Calu3 (cell line): ENCODE data around the gene PTPN12. TPM values are rescaled to one million over a fixed set of nuclear protein-coding genes. Genes with fewer than 3 reads are reported as not detected.

Experiments
- BruUV-seq: library from RNA; stranded (reverse); fragments of 400-500 nt; replicated peaks from 2 replicates; lab custom pipeline; 2021; lab: Mats Ljungman, UMichigan
- CTCF ChIA-PET: fragments of 300-600 bp; sonication (Branson Sonifier 250); formaldehyde crosslinking; loops from one replicate; lab custom pipeline; 2022; ENCODE audit warnings: antibody characterized with exemption; lab: Charles Lee
- DNase-seq: peaks from one replicate; pipeline ENCODE4 v3.0.0; 2022
- H3K27ac Mint-ChIP-seq: one replicate; pipeline ENCODE4 v1.8.0; 2022; ENCODE audit warnings: mixed read lengths; ENCODE audit not compliant: unreplicated experiment
- H3K27me3 Mint-ChIP-seq: one replicate; pipeline ENCODE4 v1.8.0; 2022; ENCODE audit warnings: mixed read lengths; ENCODE audit not compliant: unreplicated experiment
- H3K36me3 Mint-ChIP-seq: one replicate; pipeline ENCODE4 v1.8.0; 2022; ENCODE audit warnings: mild to moderate bottlenecking, moderate library complexity, mixed read lengths; ENCODE audit not compliant: insufficient read depth, unreplicated experiment
- H3K4me1 Mint-ChIP-seq: one replicate; pipeline ENCODE4 v1.8.0; 2022; ENCODE audit warnings: mild to moderate bottlenecking, low read depth, mixed read lengths; ENCODE audit not compliant: unreplicated experiment
- H3K4me3 Mint-ChIP-seq: one replicate; pipeline ENCODE4 v1.8.0; 2022; ENCODE audit warnings: mild to moderate bottlenecking, low read depth, moderate library complexity, mixed read lengths; ENCODE audit not compliant: unreplicated experiment
- H3K9me3 Mint-ChIP-seq: one replicate; pipeline ENCODE4 v1.8.0; 2022; ENCODE audit warnings: low read depth, mixed read lengths; ENCODE audit not compliant: unreplicated experiment
- intact Hi-C: fragments of 100-400 bp; cut with micrococcal nuclease; formaldehyde crosslinking; loops from one replicate; pipeline ENCODE4 v1.10.0; 2022; ENCODE audit not compliant: unreplicated experiment
- total RNA-seq: library from RNA; stranded (reverse); gene quantifications from 2 replicates; pipeline ENCODE4 v1.2.3, GENCODE V29; 2022
- TF ChIP-seq, protein P1 (sequence below): fragments of 200-600 bp; IDR thresholded peaks from one replicate; pipeline ENCODE4 v1.8.0; 2022; ENCODE audit warnings: antibody characterized with exemption; ENCODE audit not compliant: unreplicated experiment

Gene PTPN12
- total RNA-seq, 1 experiment from 2014 or later = 61.2 TPM

DNA sequence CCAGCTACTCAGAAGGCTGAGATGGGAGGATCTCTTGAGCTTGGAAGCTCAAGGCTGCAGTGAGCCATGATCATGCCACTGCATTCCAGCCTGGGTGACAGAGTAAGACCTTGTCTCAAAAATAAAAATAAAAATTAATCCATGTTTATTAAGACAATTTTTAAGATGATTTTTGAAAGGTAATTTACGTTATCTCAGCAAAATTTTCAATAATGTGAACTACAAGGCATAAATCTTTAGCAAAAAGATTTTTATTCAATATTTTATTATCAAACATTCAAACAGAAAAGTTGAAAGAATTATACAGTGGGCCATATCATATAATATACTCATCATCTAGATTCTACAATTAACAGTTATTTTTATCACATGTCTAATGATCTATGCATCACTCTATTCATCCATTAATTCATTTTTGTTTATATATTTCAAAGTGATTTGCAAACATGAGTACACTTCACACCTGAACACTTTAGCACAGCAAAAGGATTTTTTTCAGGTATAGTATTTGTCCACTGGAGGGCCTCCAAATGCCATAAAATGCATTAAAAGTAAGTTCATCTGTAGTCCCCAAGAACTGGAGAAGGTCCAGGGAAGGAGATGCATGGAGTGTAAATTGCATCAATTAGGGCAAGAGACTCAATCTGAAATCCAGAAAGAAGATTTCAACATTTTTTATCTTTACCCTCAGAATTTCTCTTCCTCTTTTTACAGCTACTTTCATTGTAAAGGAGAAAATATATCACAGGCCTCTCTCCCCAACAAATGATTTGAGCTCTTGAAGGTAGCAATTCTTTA is 120.5 kb downstream of the PTPN12 start:
- BruUV-seq = no TSS peak
- TF ChIP-seq, protein P1, sequence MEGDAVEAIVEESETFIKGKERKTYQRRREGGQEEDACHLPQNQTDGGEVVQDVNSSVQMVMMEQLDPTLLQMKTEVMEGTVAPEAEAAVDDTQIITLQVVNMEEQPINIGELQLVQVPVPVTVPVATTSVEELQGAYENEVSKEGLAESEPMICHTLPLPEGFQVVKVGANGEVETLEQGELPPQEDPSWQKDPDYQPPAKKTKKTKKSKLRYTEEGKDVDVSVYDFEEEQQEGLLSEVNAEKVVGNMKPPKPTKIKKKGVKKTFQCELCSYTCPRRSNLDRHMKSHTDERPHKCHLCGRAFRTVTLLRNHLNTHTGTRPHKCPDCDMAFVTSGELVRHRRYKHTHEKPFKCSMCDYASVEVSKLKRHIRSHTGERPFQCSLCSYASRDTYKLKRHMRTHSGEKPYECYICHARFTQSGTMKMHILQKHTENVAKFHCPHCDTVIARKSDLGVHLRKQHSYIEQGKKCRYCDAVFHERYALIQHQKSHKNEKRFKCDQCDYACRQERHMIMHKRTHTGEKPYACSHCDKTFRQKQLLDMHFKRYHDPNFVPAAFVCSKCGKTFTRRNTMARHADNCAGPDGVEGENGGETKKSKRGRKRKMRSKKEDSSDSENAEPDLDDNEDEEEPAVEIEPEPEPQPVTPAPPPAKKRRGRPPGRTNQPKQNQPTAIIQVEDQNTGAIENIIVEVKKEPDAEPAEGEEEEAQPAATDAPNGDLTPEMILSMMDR = peak; percentile 29
- no peaks in the 10 kb centered on the region for H3K9me3 Mint-ChIP-seq
- no peaks in the 10 kb centered on the region for H3K27me3 Mint-ChIP-seq
- DNase-seq = peak; percentile 21
- intact Hi-C loops = loop anchor here (1.0 to 5.0 kb wide), 2 partner anchors 102 to 280 kb away; no protein-coding TSS in a partner anchor
- CTCF ChIA-PET = interaction anchor here (0.7 kb wide), 1 partner anchor 102 kb away, joined by 3 read pairs; no protein-coding TSS in a partner anchor
- H3K4me3 Mint-ChIP-seq = no peak overlapping the region
- H3K4me1 Mint-ChIP-seq = no peaks in the 10 kb centered on the region
- H3K36me3 Mint-ChIP-seq = peaks cover 18% of the 10 kb centered on the region
- no peak overlapping the region for H3K27ac Mint-ChIP-seq

DNA sequence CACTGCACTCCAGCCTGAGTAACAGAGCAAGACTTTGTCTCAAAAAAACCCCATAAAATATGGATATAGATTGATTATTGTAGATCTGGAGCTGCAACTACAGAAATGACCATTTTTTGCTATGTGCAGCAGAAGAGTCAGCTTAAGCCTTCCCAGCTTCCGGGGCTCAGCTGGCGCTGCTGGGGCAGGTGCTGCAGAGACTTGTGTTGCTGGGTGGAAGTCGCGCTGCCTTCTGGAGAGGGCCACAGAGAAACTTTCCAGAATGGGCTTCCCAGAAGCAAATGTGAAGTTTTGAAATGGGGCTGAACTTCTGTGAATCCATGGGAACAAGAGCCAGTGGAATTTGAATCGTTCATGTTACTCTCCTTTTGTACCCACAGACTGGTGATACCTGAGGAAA is 121.8 kb downstream of the PTPN12 start:
- Mint-ChIP-seq H3K27me3 (no peaks in the 10 kb centered on the region), H3K4me1 (no peaks in the 10 kb centered on the region)
- CTCF ChIA-PET = interaction anchor here (0.7 kb wide), 1 partner anchor 8 kb away, joined by 4 read pairs; no protein-coding TSS in a partner anchor

DNA sequence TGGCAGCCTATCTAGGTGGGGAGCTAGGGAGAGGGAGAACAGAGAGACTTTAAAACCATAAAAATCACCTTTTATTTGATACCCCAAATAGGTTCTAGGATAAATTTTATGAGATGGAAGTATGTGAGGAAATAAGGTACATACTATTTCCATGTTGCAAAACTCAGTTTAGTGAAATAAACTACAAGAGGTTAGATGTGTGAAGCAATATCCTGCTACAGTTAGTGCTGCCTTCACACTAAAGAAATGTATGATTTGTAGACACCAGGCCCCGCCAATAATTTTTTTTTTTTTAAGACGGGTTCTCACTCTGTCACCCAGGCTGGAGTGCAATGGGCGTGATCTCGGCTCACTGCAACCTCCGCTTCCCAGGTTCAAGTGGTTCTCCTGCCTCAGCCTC is 124.7 kb downstream of the PTPN12 start:
- Mint-ChIP-seq H3K36me3 (peaks cover 9% of the 10 kb centered on the region), H3K4me3 (no peak overlapping the region), H3K27ac (no peak overlapping the region), H3K27me3 (no peaks in the 10 kb centered on the region), H3K4me1 (no peaks in the 10 kb centered on the region), H3K9me3 (no peaks in the 10 kb centered on the region)
- DNase-seq = no peak
- TF ChIP-seq, protein P1 = no peak
- CTCF ChIA-PET = interaction anchor here (0.8 to 1.2 kb wide), 2 partner anchors 10 to 35 kb away, joined by 3 to 6 read pairs; partner anchors contain the start of gene RSBN1L
- BruUV-seq = no TSS peak
- intact Hi-C loops = no loop called here

More for the DNA sequence above, 121.8 kb downstream of the PTPN12 start:
- no peak for DNase-seq
- Mint-ChIP-seq H3K4me3 (no peak overlapping the region), H3K9me3 (no peaks in the 10 kb centered on the region), H3K27ac (no peak overlapping the region), H3K36me3 (peaks cover 18% of the 10 kb centered on the region)
- BruUV-seq = no TSS peak
- intact Hi-C loops = loop anchor here (1.0 to 5.0 kb wide), 2 partner anchors 100 to 278 kb away; no protein-coding TSS in a partner anchor
- TF ChIP-seq, protein P1 = no peak

GRCh38 chr7:77662869-77663268 is 125.8 kb downstream of the PTPN12 start:
- DNase-seq = no peak
- intact Hi-C loops = no loop called here
- H3K27ac Mint-ChIP-seq = no peak overlapping the region
- no peaks in the 10 kb centered on the region for H3K27me3 Mint-ChIP-seq
- CTCF ChIA-PET = no interaction called here
- no peaks in the 10 kb centered on the region for H3K9me3 Mint-ChIP-seq
- no TSS peak for BruUV-seq
- peaks cover 9% of the 10 kb centered on the region for H3K36me3 Mint-ChIP-seq
- H3K4me3 Mint-ChIP-seq = no peak overlapping the region
- TF ChIP-seq, protein P1 = no peak
- H3K4me1 Mint-ChIP-seq = no peaks in the 10 kb centered on the region
